ENCODE results near the gene TUBGCP3. TPM values are rescaled to one million over a fixed set of nuclear protein-coding genes. Genes with fewer than 3 reads are reported as not detected.

The TUBGCP3 gene
- total RNA-seq, 1 experiment from 2014 or later, result 37.3 TPM

DNA sequence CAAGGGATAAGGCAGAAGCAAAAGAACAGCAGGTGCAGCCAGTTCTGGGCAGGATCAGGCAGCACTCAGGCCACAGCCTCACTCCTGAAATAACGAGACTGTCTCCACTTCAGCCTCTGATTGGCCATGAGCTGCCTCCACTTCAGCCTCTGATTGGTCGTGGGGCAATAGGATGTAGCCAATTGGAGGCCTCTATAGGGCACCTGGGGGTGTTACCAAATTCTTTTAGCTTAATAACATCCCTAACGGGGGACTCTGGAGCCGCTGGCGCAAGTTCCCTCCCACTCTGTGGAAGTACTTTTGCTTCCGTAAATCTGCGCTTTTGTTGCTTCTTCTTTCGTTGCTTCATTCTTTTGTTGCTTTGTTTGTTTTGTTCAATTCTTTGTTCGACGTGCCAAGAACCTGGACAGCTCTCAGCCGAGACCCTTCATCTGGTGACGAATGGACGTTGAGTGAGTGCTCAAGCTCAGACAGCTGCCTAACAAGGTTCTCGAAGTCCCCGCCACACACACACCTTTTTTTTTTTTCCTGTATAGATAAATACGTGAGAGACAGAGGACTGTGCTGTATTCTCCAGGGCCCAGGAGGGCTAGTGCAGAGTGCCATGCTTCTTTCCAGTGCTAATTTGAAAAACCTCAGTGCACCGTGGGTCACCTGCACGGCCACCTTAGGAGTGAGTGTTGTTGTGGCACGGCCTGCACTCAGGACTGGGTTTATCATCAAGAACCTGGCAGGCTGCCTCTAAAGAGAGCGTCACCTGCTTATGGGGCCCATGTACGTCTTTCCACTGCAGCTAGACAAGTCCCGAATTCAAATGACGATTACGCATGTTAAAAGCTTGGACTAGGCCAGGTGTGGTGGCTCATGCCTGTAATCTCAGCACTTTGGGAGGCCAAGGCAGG, 32.0 kb upstream of the TUBGCP3 start:
- H2BK15ac ChIP-seq (ENCODE audit: low read depth, low read length), result no peak overlapping the region
- H3K79me1 ChIP-seq (ENCODE audit: insufficient read depth, low read depth, low read length, poor library complexity, severe bottlenecking), result no peaks in the 10 kb centered on the region
- H4K20me1 ChIP-seq (ENCODE audit: control insufficient read depth, insufficient read depth, insufficient read length), result no peaks in the 10 kb centered on the region
- no peak overlapping the region for H2BK120ac ChIP-seq (ENCODE audit: low read depth, low read length, poor library complexity, severe bottlenecking)
- no peaks in the 10 kb centered on the region for H3K4me1 ChIP-seq (ENCODE audit: insufficient read depth, low read length)
- Mint-ChIP-seq H3K36me3 (ENCODE audit: insufficient read depth in 1 of 3, low read depth in 3 of 3) (no peaks in the 10 kb centered on the region), H3K27me3 (ENCODE audit: low read depth) (peaks cover 62% of the 10 kb centered on the region), H3K4me3 (peak overlapping the region; percentile 64 to 75), H3K27ac (no peak overlapping the region), H3K4me1 (peaks cover 0 to 4% of the 10 kb centered on the region in 2 experiments; a peak in 1 of 4 replicates), H3K9me3 (no peaks in the 10 kb centered on the region)
- H2BK20ac ChIP-seq (ENCODE audit: low read depth, low read length, poor library complexity, severe bottlenecking), result no peak overlapping the region
- no peak overlapping the region for H2BK12ac ChIP-seq (ENCODE audit: insufficient read length, low read depth, low read length)
- H3K27me3 ChIP-seq (ENCODE audit: insufficient read depth, low read length), result no peaks in the 10 kb centered on the region
- H3K23me2 ChIP-seq (ENCODE audit: insufficient read length, low read depth, low read length, poor library complexity, severe bottlenecking), result no peaks in the 10 kb centered on the region
- H2AFZ ChIP-seq (ENCODE audit: low read length), result peak overlapping the region; percentile 70
- no peak overlapping the region for H3K9ac ChIP-seq (ENCODE audit: extremely low read depth, insufficient read length, low read length)
- no peak overlapping the region for H4K91ac ChIP-seq (ENCODE audit: insufficient read length, low read depth, low read length)
- H3K4me2 ChIP-seq (ENCODE audit: insufficient read depth, insufficient read length, low read length), result peak overlapping the region; percentile 63
- no peak overlapping the region for H4K8ac ChIP-seq (replicated peaks; ENCODE audit: insufficient read length, low read depth, low read length)
- H3K79me2 ChIP-seq (ENCODE audit: insufficient read depth, low read length), result no peaks in the 10 kb centered on the region
- WGBS (ENCODE audit: extremely low coverage, insufficient read length, low lambda C conversion rate), result no CpG with 5 or more reads among the region's 24 CpGs
- H3K9me3 ChIP-seq (ENCODE audit: control insufficient read depth, low read depth, low read length), result no peaks in the 10 kb centered on the region
- H3K27ac ChIP-seq (ENCODE audit: insufficient read length, low read depth, low read length), result no peak overlapping the region
- TF ChIP-seq, protein P1, sequence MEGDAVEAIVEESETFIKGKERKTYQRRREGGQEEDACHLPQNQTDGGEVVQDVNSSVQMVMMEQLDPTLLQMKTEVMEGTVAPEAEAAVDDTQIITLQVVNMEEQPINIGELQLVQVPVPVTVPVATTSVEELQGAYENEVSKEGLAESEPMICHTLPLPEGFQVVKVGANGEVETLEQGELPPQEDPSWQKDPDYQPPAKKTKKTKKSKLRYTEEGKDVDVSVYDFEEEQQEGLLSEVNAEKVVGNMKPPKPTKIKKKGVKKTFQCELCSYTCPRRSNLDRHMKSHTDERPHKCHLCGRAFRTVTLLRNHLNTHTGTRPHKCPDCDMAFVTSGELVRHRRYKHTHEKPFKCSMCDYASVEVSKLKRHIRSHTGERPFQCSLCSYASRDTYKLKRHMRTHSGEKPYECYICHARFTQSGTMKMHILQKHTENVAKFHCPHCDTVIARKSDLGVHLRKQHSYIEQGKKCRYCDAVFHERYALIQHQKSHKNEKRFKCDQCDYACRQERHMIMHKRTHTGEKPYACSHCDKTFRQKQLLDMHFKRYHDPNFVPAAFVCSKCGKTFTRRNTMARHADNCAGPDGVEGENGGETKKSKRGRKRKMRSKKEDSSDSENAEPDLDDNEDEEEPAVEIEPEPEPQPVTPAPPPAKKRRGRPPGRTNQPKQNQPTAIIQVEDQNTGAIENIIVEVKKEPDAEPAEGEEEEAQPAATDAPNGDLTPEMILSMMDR (conservative IDR thresholded peaks at IDR 0.05), result no peak
- H3K14ac ChIP-seq (ENCODE audit: insufficient read depth, low read length), result no peak overlapping the region
- H4K5ac ChIP-seq (ENCODE audit: insufficient read length, low read depth, low read length), result no peak overlapping the region
- no peak overlapping the region for H3K4ac ChIP-seq (ENCODE audit: low read depth, low read length)
- H3K23ac ChIP-seq (ENCODE audit: insufficient read length, low read depth, low read length), result no peak overlapping the region
- H3K56ac ChIP-seq (ENCODE audit: insufficient read length, low read depth, low read length), result no peak overlapping the region
- H2BK5ac ChIP-seq (ENCODE audit: insufficient read length, low read length), result no peak overlapping the region
- peak; percentile 91 for DNase-seq
- no peak overlapping the region for H2AK5ac ChIP-seq (ENCODE audit: insufficient read length, low read length)
- no peak overlapping the region for H3T11ph ChIP-seq (ENCODE audit: low read length)
- H3K18ac ChIP-seq (ENCODE audit: insufficient read length, low read depth, low read length), result no peak overlapping the region

Data from H9 (cell line).